Prostate gland (tissue), 2 donors: ENCODE data around the gene REV3L.

Experiments
- POLR2AphosphoS5 ChIP-seq: sonication (generic); formaldehyde crosslinking; IDR thresholded peaks from one replicate; pipeline ENCODE4 v1.6.1; 2017; ENCODE audit warnings: antibody characterized with exemption
- TF ChIP-seq, protein P1 (sequence below), 4 experiments: fragments of 200-600 bp in 2 of 4; fragments of 450-650 bp in 2 of 4; sonication (generic) in 2 of 4; IDR thresholded peaks; 1 replicate in 3 of 4; 2 replicates in 1 of 4; pipeline ENCODE4 v1.5.1; 2016 to 2019; ENCODE audit warnings: antibody characterized with exemption in 4 of 4, mild to moderate bottlenecking in 2 of 4, moderate library complexity in 2 of 4

DNA sequence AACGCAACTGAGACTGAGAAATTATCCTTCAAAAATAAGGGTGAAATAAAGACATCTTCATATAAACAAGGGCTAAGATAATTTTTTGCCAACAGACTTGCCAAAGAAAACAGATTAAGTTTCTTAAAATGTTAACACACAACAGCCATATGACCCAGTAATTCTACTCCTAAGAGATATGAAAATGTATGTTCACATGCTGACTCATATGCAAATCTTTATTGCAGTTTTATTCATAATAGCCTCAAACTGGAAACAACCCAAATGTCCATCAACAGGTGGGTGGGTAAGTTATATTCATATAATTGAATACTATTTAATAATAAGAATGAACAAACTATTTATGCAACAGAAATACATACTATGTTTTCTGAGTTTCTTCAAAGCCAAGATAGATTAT is 140.1 kb downstream of the REV3L start:
- TF ChIP-seq, protein P1, sequence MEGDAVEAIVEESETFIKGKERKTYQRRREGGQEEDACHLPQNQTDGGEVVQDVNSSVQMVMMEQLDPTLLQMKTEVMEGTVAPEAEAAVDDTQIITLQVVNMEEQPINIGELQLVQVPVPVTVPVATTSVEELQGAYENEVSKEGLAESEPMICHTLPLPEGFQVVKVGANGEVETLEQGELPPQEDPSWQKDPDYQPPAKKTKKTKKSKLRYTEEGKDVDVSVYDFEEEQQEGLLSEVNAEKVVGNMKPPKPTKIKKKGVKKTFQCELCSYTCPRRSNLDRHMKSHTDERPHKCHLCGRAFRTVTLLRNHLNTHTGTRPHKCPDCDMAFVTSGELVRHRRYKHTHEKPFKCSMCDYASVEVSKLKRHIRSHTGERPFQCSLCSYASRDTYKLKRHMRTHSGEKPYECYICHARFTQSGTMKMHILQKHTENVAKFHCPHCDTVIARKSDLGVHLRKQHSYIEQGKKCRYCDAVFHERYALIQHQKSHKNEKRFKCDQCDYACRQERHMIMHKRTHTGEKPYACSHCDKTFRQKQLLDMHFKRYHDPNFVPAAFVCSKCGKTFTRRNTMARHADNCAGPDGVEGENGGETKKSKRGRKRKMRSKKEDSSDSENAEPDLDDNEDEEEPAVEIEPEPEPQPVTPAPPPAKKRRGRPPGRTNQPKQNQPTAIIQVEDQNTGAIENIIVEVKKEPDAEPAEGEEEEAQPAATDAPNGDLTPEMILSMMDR (IDR thresholded peaks at IDR 0.05): no peak
- TF ChIP-seq POLR2AphosphoS5: no peak
